DMS114 treated with DMSO at 0.1 percent for 48 hours (cell line): ENCODE data around the gene ARID5B.

Source experiments
- DNase-seq: peaks from one replicate; lab custom pipeline; 2025; ENCODE audit not compliant: unreplicated experiment; lab: John Stamatoyannopoulos, UW

Gene ARID5B

GRCh38 chr10:61904733-61905725 is 3.5 kb downstream of the ARID5B start:
- DNase-seq: peak; percentile 44

GRCh38 chr10:61905837-61906561 is 4.5 kb downstream of the ARID5B start:
- no peak for DNase-seq

- no peak for DNase-seq
These were observed 5.0 kb downstream of the ARID5B start for GRCh38 chr10:61906562-61906901.

- DNase-seq: no peak
These were observed 5.5 kb downstream of the ARID5B start for GRCh38 chr10:61907011-61907410.

DNA sequence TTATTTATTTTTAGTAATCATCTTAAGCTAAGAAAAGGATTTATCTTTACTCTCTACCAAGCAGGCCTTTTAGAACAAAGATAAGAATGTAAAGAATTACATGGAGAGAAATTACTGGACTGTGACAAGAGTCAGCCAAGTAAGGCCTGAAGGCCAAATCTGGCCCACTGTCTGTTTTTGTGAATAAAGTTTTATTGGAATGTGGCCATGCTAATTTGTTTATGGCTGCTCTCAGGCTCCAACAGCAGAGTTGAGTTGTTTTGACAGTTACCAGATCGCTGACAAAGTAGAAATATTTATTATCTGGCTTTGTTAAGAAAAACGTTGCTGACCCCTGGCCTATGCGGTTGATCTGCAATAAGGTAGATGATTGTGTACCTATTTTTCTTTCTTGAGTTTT is 6.1 kb downstream of the ARID5B start:
- no peak for DNase-seq

DNA sequence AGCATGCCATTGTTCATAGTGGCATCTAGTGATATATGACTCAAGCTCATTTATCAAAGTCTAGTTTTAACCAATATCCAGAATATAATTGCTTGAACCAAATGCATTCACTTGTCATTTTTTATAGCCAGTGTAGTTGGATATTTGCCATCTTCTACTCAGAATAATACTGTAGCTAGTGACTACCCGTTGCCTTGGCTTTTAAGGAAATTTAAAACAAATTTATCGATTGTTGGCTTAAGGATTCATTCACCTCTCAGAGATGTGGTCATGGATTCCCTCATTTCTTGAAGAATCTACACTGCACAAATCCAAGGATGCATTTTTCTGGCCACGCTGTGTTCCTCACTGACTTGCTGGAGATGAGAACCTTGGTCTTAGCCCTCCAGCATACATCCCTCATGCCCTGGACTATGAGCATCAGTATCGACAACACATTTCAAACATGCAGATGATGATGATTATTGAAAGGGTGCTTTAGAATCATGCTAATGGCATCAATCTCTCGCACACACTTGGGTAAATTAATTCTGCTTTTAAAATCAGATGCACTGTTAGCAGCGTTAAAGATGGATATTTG is 8.8 kb downstream of the ARID5B start:
- DNase-seq: no peak

DNA sequence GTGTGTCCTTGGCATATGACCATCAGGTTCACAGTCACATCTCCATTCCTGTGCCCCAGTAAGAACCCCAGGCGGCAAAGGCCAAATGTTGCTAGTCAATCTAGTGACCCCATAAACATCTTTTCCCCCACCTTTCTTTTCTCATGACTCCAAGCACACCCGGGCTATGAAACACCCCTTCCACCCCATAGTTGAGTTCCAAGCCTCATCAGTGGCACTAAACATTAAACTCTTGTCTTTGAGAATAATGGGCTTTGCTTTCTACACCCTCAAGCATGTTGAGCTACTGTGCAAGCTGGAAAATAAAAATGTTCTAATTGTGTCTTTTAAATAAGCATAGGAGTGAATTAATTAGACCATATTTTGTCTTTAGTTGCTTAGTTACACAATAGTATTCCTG is 9.4 kb downstream of the ARID5B start:
- DNase-seq: no peak

DNA sequence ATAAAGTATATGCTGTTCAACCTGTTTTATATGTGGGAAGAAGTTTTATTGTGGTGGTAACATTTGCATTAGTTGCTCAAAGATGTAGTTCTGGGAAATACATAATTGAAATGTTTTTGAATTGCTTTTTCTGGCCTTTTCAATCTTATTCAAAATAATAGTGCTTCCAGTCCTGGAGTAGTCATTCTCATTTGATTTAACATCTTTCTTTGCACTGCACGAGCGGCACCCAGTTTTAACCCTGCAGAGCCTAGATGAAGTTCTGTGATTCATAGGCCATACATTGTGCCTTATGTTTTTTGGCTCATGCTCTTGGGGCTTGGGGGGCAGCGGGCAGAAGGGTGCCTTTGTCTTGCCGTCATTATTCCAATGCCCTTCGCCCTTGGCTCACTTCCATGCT is 9.9 kb downstream of the ARID5B start:
- DNase-seq: no peak

GRCh38 chr10:61912981-61913380 is 11.5 kb downstream of the ARID5B start:
- DNase-seq: no peak

DNA sequence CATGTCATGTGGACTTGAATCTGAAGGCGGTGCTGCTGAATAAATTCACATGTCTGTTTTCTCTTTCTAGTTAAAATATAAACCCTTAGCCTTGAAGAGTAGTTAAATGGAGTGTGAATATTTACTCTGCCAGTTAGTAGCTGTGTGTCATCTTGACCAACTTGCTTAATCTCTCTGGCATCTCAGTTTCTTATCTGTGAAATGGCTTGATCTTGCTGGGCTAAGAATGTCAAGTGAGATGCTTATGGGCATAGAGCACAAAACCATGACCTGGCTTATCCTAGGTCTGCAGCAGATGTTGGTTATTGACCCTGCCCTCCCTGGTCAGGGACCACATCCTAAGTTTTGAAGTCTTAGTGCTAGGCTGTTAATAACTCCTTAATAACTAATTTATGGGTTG is 16.6 kb downstream of the ARID5B start:
- DNase-seq: no peak

- no peak for DNase-seq
These were observed 17.5 kb downstream of the ARID5B start for GRCh38 chr10:61918989-61919388.

GRCh38 chr10:61919646-61920215 is 18.2 kb downstream of the ARID5B start:
- no peak for DNase-seq

- DNase-seq: no peak
These were observed 19.6 kb downstream of the ARID5B start for GRCh38 chr10:61921143-61921542.

GRCh38 chr10:61923210-61923949 is 21.9 kb downstream of the ARID5B start:
- DNase-seq: no peak

DNA sequence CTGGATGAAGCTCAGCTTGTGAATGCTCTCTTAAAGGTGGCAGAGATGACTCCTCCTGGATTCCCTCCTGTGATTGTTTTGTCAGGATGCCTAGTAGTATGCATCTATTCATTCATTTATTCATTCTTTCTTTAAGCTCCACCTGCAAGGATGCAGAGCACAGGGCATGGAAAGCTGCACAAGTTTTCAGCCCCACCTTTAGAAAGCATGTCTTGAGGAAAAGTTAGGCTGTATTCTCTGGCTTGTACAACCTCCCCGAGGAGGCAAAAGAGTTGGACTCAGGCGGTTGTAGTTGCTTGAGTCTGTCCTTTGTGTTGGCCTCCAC is 22.4 kb downstream of the ARID5B start:
- DNase-seq: no peak

GRCh38 chr10:61929555-61929954 is 28.1 kb downstream of the ARID5B start:
- no peak for DNase-seq

DNA sequence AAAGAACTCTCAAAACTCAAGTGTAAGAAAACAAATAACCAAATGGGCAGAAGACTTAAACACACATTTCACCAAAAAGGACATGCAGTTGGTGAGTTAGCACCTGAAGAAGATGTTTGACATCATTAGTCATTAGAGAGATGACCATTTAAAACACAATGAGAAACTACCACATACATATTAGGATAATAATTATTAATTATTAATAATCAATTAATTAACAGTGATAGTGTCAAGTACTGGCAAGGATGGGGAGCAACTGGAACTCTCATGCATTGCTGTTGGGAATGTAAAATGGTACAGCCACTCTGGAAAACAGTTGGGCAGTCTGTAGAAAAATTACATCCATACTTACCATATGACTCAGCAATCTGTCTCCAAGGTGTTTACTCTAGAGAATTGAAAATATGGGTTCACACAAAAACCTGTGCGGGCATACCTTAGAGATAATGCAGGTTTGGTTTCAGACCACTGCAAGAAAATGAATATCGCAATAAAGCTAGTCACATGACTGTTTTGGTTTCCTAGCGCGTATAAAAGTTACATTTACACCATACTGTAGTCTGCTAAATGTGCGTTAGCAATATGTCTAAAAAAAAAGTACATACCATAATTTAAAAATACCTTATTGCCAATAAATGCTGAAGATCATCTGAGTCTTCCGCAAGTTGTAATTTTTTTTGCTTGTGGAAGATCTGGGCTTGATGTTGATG is 30.3 kb downstream of the ARID5B start:
- DNase-seq: no peak

DNA sequence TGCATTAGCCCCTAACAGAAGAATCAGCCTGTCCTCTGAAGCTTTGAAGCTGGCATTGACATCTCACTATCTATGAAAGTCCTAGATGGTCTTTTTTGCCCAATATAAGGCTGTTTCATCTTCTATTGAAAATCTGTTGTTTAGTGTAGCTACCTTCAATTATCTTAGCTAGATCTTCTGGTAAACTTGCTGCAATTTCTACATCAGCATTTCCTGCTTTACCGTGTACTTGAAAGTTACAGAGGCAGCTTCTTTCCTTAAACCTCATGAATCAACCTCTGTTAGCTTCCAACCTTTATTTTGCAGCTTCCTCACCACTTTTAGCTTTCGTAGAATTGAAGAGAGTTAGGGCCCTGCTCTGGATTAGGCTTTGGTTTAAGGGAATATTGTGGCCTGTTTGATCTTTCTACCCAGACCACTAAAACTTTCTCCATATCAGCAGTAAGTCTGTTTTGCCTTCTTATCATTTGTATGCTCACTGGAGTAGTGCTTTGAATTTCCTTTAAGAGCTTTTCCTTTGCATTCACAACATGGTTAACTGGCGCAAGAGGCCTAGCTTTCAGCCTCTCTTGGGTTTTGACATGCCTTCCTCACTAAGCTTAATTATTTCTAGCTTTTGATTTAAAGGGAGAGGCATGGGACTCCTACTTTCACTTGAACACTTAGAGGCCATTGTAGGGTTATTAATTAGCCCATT is 32.5 kb downstream of the ARID5B start:
- no peak for DNase-seq

DNA sequence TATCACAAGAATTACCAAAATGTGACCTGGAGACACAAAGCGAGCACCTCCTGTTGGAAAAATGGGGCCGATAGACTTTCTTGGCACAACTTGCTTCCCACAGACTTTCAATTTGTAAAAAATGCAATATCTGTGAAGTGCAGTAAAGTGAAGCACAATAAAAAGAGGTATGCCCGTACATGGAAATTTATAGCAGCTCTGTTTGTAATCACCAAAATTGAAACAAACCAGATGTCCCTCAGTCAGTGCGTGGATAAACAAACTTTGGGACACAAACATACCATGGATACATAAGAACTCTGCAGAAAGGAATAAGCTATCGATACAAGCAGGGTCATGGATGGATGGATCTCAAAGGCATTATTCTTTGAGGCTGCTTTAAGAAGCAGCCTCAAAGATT is 33.6 kb downstream of the ARID5B start:
- no peak for DNase-seq

DNA sequence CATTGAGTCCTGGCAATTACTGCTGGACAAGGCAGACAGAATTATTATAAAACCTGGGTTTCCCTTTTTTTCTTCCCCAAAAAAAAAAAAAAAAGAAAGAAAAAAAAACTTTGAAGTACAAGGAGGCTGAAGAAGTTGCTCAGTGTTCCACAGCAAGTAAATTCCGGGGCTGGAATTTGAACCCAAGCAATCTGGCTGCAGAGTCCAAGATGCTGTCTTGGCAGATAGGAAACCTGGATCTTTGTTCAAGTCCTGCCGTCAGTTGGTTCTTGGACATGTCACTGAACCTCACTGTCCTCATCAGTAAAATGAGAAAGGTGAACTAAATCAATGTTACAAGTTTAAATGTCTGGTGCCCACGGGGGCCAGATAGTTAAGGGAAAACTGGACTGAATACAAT is 35.3 kb downstream of the ARID5B start:
- DNase-seq: no peak
